ENCODE measurements around the gene COL5A2. TPM values are rescaled to one million over a fixed set of nuclear protein-coding genes. Genes with fewer than 3 reads are reported as not detected.

Gene COL5A2
- polyA plus RNA-seq, 3 donors from 2014 or later: 0.04 TPM; not detected in 2

- Mint-ChIP-seq H3K9me3 (peaks cover 0 to 5% (median 1%) of the 10 kb centered on the region in 6 donors), H3K36me3 (no peaks in the 10 kb centered on the region), H3K27ac (no peak overlapping the region), H3K4me1 (no peaks in the 10 kb centered on the region), H3K27me3 (ENCODE audit: low read depth in 3 of 3) (no peaks in the 10 kb centered on the region), H3K4me3 (no peak overlapping the region)
- DNase-seq: no peak
Measured at GRCh38 chr2:189171956-189172609, 7.5 kb downstream of the COL5A2 start.

- no peak for DNase-seq
- Mint-ChIP-seq H3K27me3 (ENCODE audit: low read depth in 3 of 3) (peaks cover 0 to 2% (median 0%) of the 10 kb centered on the region in 3 donors), H3K27ac (no peak overlapping the region), H3K4me3 (no peak overlapping the region), H3K9me3 (peaks cover 0 to 5% (median 0%) of the 10 kb centered on the region in 6 donors), H3K36me3 (no peaks in the 10 kb centered on the region), H3K4me1 (no peaks in the 10 kb centered on the region)
Measured at GRCh38 chr2:189168856-189169499, 10.6 kb downstream of the COL5A2 start.

- no peaks in the 10 kb centered on the region for H3K4me1 Mint-ChIP-seq
- peaks cover 0 to 2% (median 0%) of the 10 kb centered on the region in 3 donors for H3K27me3 Mint-ChIP-seq (ENCODE audit: low read depth in 3 of 3)
- H3K4me3 Mint-ChIP-seq: no peak overlapping the region
- no peaks in the 10 kb centered on the region for H3K36me3 Mint-ChIP-seq
- no peak overlapping the region for H3K27ac Mint-ChIP-seq
- H3K9me3 Mint-ChIP-seq: peaks cover 0 to 5% (median 0%) of the 10 kb centered on the region in 6 donors
- no peak for DNase-seq
Measured at GRCh38 chr2:189165656-189166380, 13.7 kb downstream of the COL5A2 start.

- Mint-ChIP-seq H3K27ac (no peak overlapping the region), H3K4me1 (no peaks in the 10 kb centered on the region), H3K36me3 (no peaks in the 10 kb centered on the region), H3K4me3 (no peak overlapping the region), H3K27me3 (ENCODE audit: low read depth in 3 of 3) (peaks cover 0 to 3% (median 2%) of the 10 kb centered on the region in 3 donors), H3K9me3 (peaks cover 0 to 5% (median 0%) of the 10 kb centered on the region in 6 donors)
- DNase-seq: no peak
Measured at GRCh38 chr2:189164746-189165145, 14.8 kb downstream of the COL5A2 start.

GRCh38 chr2:189163889-189164288 lies 15.7 kb downstream of the COL5A2 start:
- Mint-ChIP-seq H3K27ac (no peak overlapping the region), H3K4me1 (no peaks in the 10 kb centered on the region), H3K36me3 (no peaks in the 10 kb centered on the region), H3K9me3 (peaks cover 0 to 5% (median 0%) of the 10 kb centered on the region in 6 donors), H3K4me3 (no peak overlapping the region), H3K27me3 (ENCODE audit: low read depth in 3 of 3) (peaks cover 0 to 3% (median 2%) of the 10 kb centered on the region in 3 donors)
- DNase-seq: no peak

GRCh38 chr2:189162566-189162965 lies 17.0 kb downstream of the COL5A2 start:
- H3K27ac Mint-ChIP-seq: no peak overlapping the region
- H3K4me3 Mint-ChIP-seq: no peak overlapping the region
- H3K36me3 Mint-ChIP-seq: no peaks in the 10 kb centered on the region
- H3K27me3 Mint-ChIP-seq (ENCODE audit: low read depth in 3 of 3): peaks cover 0 to 4% (median 3%) of the 10 kb centered on the region in 3 donors
- peaks cover 0 to 5% (median 0%) of the 10 kb centered on the region in 6 donors for H3K9me3 Mint-ChIP-seq
- no peak for DNase-seq
- no peaks in the 10 kb centered on the region for H3K4me1 Mint-ChIP-seq

GRCh38 chr2:189161894-189162293 lies 17.7 kb downstream of the COL5A2 start:
- no peaks in the 10 kb centered on the region for H3K4me1 Mint-ChIP-seq
- peaks cover 0 to 4% (median 3%) of the 10 kb centered on the region in 3 donors for H3K27me3 Mint-ChIP-seq (ENCODE audit: low read depth in 3 of 3)
- no peak overlapping the region for H3K27ac Mint-ChIP-seq
- H3K9me3 Mint-ChIP-seq: peaks cover 0 to 3% (median 0%) of the 10 kb centered on the region in 6 donors
- H3K36me3 Mint-ChIP-seq: no peaks in the 10 kb centered on the region
- DNase-seq: no peak
- no peak overlapping the region for H3K4me3 Mint-ChIP-seq

- H3K9me3 Mint-ChIP-seq: no peaks in the 10 kb centered on the region
- H3K4me1 Mint-ChIP-seq: no peaks in the 10 kb centered on the region
- peaks cover 0 to 3% (median 2%) of the 10 kb centered on the region in 3 donors for H3K27me3 Mint-ChIP-seq (ENCODE audit: low read depth in 3 of 3)
- no peak overlapping the region for H3K4me3 Mint-ChIP-seq
- DNase-seq: no peak
- no peaks in the 10 kb centered on the region for H3K36me3 Mint-ChIP-seq
- H3K27ac Mint-ChIP-seq: no peak overlapping the region
Measured at GRCh38 chr2:189159717-189160116, 19.8 kb downstream of the COL5A2 start.

GRCh38 chr2:189159273-189159672 lies 20.3 kb downstream of the COL5A2 start:
- Mint-ChIP-seq H3K4me3 (no peak overlapping the region), H3K27ac (no peak overlapping the region), H3K9me3 (no peaks in the 10 kb centered on the region), H3K4me1 (no peaks in the 10 kb centered on the region), H3K27me3 (ENCODE audit: low read depth in 3 of 3) (peaks cover 0 to 3% (median 2%) of the 10 kb centered on the region in 3 donors), H3K36me3 (no peaks in the 10 kb centered on the region)
- DNase-seq: no peak

GRCh38 chr2:189157939-189158338 lies 21.6 kb downstream of the COL5A2 start:
- H3K4me1 Mint-ChIP-seq: no peaks in the 10 kb centered on the region
- H3K4me3 Mint-ChIP-seq: no peak overlapping the region
- no peaks in the 10 kb centered on the region for H3K9me3 Mint-ChIP-seq
- no peaks in the 10 kb centered on the region for H3K36me3 Mint-ChIP-seq
- H3K27me3 Mint-ChIP-seq (ENCODE audit: low read depth in 3 of 3): peaks cover 0 to 3% (median 2%) of the 10 kb centered on the region in 3 donors
- no peak for DNase-seq
- H3K27ac Mint-ChIP-seq: no peak overlapping the region

- no peak for DNase-seq
- Mint-ChIP-seq H3K27me3 (ENCODE audit: low read depth in 3 of 3) (peaks cover 0 to 3% (median 2%) of the 10 kb centered on the region in 3 donors), H3K4me1 (no peaks in the 10 kb centered on the region), H3K9me3 (no peaks in the 10 kb centered on the region), H3K27ac (no peak overlapping the region), H3K4me3 (no peak overlapping the region), H3K36me3 (no peaks in the 10 kb centered on the region)
Measured at GRCh38 chr2:189157456-189157855, 22.1 kb downstream of the COL5A2 start.

GRCh38 chr2:189155795-189156194 lies 23.8 kb downstream of the COL5A2 start:
- Mint-ChIP-seq H3K27ac (no peak overlapping the region), H3K4me1 (no peaks in the 10 kb centered on the region), H3K27me3 (ENCODE audit: low read depth in 3 of 3) (peaks cover 0 to 3% (median 2%) of the 10 kb centered on the region in 3 donors), H3K36me3 (no peaks in the 10 kb centered on the region), H3K9me3 (peaks cover 0 to 4% (median 0%) of the 10 kb centered on the region in 6 donors), H3K4me3 (no peak overlapping the region)
- DNase-seq: no peak

GRCh38 chr2:189153619-189154018 lies 25.9 kb downstream of the COL5A2 start:
- no peaks in the 10 kb centered on the region for H3K4me1 Mint-ChIP-seq
- H3K27me3 Mint-ChIP-seq (ENCODE audit: low read depth in 3 of 3): peaks cover 0 to under 1% (median 0%) of the 10 kb centered on the region in 3 donors
- no peaks in the 10 kb centered on the region for H3K36me3 Mint-ChIP-seq
- peaks cover 0 to 4% (median 0%) of the 10 kb centered on the region in 6 donors for H3K9me3 Mint-ChIP-seq
- no peak overlapping the region for H3K27ac Mint-ChIP-seq
- DNase-seq: no peak
- no peak overlapping the region for H3K4me3 Mint-ChIP-seq

GRCh38 chr2:189152483-189152882 lies 27.1 kb downstream of the COL5A2 start:
- no peaks in the 10 kb centered on the region for H3K36me3 Mint-ChIP-seq
- no peak overlapping the region for H3K27ac Mint-ChIP-seq
- H3K4me3 Mint-ChIP-seq: no peak overlapping the region
- H3K4me1 Mint-ChIP-seq: no peaks in the 10 kb centered on the region
- no peak for DNase-seq
- peaks cover 0 to 1% (median 0%) of the 10 kb centered on the region in 3 donors for H3K27me3 Mint-ChIP-seq (ENCODE audit: low read depth in 3 of 3)
- peaks cover 0 to 6% (median 0%) of the 10 kb centered on the region in 6 donors for H3K9me3 Mint-ChIP-seq

All from immature natural killer cell (primary cell).